ENCODE measurements around the gene MAML3.

The MAML3 gene

DNA sequence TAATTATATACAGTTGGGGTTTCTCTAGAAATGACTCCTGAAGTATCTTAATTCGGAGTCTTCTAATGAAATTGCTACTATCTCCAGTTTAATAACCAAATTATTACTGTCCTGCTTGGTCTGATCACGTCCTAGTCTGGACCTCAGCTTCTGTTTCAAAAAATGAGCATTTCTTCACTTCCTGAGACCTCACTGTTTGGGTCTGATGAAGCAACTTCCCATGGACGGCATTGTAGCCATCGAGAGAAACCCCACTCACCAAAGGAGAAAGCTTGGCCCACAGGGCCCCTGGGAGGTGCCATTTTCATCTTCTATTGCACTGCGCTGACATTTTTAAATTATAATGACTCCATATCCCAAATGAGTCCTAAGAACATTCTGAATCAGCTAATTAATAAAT is 310.3 kb downstream of the MAML3 start:
- DNase-seq (ENCODE audit: low read depth in 3 of 3): no peak

DNA sequence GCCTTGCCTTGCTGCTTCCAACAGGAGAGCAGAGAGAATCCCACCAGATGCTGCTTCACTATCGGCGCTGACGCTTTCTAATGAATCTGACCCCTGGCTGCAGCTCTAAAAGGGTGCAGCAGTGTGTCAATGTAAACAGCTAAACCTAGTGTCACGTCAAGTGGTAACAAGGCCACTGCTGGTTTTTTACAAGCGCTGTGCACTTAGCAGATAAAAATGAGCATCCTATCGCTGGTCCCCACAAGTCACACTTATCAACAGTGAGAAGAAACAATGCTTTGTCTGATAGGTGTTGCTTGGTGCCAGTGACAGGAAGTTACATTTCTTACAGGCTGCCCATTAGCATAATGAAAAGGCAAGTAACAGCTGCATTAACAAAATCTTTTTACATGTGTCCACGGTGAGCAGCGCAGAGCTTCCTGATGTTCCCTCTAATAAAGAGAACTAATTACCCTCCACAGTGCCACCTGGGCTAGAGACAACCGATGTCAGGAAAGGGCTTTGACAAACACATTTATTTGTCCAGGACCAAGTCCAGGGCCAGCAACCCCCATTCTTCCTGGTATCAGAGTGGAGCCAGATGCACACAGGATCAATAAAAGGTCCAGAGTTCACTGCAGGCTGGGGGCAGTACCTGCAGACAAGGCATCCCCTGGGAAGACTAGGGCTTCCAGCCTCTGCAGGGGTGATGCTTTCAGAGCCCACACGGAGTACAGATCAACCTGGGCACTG is 312.4 kb downstream of the MAML3 start:
- DNase-seq (ENCODE audit: low read depth in 3 of 3): no peak

GRCh38 chr4:139840773-139841172 is 313.2 kb downstream of the MAML3 start:
- DNase-seq (ENCODE audit: low read depth in 3 of 3): no peak

GRCh38 chr4:139839403-139840031 is 314.5 kb downstream of the MAML3 start:
- DNase-seq (ENCODE audit: low read depth in 3 of 3): no peak

- no peak for DNase-seq (ENCODE audit: low read depth in 3 of 3)
Measured at GRCh38 chr4:139838811-139839210, 315.2 kb downstream of the MAML3 start.

- DNase-seq (ENCODE audit: low read depth in 3 of 3): no peak
Measured at GRCh38 chr4:139834981-139835391, 319.0 kb downstream of the MAML3 start.

DNA sequence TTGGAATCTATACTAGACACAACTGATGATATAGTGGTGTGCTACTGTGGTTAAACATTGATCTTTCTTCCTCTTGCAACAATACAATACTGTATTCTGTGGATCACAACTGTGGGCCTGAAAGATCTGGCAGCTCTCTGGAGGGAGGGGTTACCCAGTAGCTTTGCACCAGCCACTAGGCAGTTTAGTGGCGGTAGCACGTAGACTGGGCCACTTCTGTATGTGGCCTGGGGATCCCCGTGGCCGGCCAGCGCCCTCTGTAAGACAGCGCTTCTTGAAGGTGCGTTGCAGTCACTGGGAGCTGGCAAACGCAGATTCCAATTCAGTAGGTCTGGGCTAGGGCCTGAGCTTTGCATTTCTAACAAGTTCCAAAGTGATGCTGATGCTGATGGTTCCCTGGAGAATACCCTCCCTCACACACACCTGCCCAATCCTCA is 319.7 kb downstream of the MAML3 start:
- no peak for DNase-seq (ENCODE audit: low read depth in 3 of 3)

DNA sequence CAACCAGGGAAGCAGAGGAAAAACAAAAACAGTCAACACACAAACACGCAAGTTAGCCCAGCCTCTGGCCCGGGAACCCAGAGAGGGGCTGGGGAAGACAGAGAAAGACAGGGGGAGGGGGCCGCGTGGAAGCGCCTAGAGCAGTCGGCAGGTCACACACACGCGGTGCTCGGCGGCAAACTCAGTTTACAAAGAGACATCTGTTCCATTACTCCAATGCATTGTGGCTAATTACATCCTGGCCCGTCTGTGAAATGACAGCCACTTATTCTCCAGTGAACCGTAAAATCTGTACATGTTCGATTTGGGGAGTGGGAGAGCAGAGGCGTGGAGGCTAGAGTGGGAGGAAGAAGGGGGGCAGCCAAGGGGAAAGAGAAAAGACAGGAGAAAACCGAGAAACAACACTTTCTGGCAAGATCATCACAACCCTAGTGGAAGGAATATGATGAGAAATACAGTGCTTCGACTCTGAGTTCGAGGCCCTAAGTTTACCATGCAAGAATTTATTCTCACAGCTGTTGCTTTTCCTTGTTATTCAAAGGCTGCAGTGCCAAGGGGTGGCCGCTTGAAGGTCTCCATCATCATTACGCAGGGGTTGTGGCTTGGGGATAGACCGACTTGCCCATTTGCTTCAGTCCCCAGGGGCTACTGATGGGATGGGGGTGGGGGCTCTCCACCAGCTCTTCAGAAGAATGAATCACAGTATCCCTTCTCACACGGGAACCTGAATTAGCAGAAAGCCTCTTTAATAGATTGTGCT is 320.7 kb downstream of the MAML3 start:
- no peak for DNase-seq (ENCODE audit: low read depth in 3 of 3)

DNA sequence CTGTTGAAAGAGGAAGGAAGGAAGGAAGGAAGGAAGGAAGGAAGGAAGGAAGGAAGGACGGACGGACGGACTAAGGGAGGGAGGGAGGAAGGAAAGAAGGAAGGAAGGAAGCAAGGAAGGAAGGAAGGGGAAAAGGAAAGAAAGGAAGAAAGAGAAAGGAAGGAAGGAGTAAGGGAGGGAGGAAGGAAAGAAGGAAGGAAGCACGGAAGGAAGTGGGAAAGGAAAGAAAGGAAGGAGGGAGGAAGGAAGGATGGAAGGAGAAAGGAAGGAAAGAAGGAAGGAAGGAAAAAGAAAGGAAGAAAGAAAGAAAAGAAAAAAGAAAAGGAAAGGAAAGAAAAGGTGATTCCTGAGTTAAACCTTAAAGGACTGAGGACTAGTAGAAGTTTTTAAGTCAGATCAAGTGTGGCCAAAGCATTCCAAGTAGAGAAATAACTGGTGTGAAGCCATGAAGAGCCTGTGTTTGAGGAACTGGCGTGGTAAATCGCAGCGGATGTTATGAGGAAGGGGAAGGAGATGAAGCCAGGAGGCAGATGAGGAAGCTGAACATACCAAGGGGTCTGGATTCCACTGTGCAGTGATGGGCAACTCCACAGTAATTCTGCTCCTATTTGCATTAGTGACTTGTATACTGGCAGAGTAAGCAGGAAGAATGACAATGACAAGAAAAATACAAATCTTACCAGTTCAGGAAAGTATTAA is 324.9 kb downstream of the MAML3 start:
- DNase-seq (ENCODE audit: low read depth in 3 of 3): no peak

GRCh38 chr4:139826426-139826825 is 327.6 kb downstream of the MAML3 start:
- no peak for DNase-seq (ENCODE audit: low read depth in 3 of 3)

GRCh38 chr4:139825523-139826014 is 328.4 kb downstream of the MAML3 start:
- no peak for DNase-seq (ENCODE audit: low read depth in 3 of 3)

- no peak for DNase-seq (ENCODE audit: low read depth in 3 of 3)
Measured at GRCh38 chr4:139824882-139825522, 329.0 kb downstream of the MAML3 start.

GRCh38 chr4:139823746-139824145 is 330.2 kb downstream of the MAML3 start:
- DNase-seq (ENCODE audit: low read depth in 3 of 3): no peak

DNA sequence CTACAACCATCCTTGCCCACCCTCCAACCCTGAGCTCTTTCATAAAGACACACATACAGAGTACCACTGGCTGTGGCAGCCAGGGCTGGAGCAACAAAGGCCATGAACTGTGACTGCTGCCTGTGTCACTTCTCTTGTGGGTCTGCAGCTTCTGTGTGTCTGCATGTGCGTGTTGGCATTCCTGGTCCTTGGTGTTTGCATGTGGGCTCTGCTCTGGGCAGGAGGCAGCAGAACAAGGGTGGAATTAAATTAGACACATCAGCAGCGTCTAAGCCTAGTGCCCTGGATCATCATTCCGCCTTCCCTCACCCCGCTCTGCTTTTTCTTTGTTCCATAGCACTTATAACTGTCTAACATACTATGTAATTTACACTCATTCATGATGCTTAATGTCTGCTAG is 330.6 kb downstream of the MAML3 start:
- no peak for DNase-seq (ENCODE audit: low read depth in 3 of 3)

DNA sequence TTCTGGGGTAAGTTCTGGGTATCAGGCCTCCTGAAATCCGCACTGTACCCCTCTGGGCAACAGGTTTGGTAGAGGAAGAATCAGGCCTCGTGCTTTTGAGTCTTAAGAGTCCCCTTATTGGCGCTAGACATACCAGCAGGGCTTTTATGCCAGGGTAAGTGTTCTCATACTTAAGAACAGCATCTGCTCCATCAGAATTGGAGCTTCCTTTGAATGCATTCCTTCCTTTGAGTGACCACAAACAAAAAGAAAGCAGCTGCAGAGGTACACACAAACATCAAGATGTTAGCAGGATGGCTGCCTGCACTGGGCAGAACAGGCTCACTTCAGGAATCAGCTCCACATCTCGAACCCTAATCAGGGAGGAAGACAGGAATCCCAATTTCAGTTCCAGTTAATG is 331.6 kb downstream of the MAML3 start:
- DNase-seq (ENCODE audit: low read depth in 3 of 3): no peak

DNA sequence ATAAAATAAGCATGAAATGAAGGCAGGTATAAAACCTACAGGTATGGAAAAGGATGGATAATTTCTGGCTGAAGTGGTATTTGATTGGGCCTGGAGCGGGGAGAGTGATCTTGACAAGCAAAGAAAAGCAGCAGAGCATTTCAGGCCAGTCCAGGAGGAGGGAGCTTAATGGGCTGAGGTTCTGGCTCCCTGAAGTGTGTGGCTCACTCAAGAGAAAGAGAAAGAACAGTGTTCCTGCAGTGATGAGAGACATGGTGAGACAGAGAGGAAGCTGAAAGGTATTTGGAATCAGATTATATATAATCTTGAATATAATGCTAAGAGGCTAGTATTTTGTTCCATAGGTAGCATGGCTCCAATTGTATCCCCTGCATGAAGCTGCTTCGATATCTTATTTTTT is 334.9 kb downstream of the MAML3 start:
- DNase-seq (ENCODE audit: low read depth in 3 of 3): no peak

DNA sequence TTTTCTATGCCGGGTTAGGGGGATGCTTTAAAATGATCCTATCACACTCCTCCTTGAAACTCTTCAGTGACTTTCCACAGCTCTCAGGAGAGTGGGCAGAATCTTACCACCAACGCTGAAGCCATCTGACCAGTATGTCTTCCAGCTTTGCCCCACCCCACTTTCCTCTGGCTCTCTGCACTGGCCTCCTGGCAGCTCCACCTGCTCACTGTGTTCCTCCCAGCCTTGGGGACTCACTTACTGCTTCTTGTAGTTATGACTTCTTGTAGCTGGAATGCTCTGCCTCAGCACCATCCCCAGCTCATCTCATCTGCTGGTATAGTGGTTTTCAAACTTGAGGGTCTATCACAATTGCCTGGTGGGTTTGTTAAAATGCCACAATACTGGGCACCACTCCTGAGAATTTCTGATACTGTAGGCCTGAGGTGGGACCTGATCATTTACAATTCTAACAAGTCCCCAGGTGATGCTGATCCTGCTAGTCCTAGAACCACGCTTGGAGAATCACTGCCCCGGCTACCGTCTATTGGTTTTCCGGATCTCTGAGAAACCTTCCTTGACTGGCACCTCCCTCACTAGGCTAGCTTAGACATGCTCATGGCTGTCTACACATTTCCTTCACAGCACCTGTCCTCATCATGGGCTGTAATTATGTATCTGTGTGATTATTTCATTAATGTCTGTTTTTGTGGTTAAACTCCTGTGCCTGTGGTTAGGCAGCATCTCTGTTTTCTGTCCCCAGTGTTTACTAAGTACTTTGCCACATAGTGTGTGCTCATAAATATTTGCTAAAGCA is 336.1 kb downstream of the MAML3 start:
- no peak for DNase-seq (ENCODE audit: low read depth in 3 of 3)

DNA sequence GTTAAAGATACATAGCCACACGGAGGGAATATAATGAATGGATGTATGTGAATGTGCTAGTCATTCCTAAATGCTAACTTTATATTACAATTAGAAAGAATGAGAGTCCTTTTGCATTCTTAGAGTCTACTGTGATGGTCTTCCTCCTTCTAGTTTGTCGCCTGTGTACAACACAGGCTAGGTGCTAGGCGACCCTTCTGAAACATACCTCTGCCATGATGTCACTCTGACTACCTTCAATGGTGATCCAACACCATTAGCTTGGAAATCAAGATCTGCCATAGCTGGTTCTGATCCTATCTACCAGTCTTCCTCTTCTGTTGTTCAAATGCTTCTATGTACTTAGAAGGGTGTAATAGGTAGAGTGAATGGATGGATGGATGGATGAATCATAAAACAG is 337.1 kb downstream of the MAML3 start:
- no peak for DNase-seq (ENCODE audit: low read depth in 3 of 3)

DNA sequence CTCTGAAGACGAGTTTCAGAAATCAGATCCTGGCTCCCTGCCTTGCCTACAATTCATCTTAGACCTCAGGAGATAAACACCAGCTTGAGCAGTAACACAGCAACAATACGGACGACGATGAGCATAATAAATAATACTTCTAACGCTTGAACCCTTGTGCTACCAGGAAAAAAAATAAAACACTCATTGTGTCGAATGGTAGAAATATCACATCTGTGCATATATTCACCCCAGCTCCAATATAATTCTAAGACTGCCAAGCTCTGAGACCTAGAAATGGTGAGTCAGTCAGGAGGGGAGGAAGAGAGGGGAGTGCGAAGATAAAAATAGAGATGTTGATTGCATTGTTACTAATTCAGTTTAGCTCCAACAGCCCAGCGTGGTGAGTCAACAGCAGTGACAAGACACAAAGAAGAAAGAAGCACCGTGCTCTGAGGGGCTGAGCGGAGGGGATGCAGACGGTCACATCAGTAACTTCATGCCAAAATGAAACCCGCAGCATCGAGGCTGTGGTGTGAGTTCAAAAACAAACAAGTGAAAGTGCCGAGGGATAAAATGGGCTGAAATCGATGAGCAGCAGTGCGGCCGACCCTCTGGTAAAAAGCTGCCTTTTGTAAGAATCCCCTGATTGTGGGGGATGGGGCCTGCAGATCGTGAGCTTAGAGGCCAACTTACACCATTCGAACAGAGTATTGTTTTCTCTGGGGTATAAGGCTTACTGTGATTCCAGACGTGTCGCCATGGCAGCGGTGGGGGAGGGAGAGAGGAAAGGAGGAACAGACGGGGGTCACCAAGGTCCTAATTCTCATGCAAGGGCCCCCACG is 338.0 kb downstream of the MAML3 start:
- no peak for DNase-seq (ENCODE audit: low read depth in 3 of 3)

Data from stimulated activated CD4-positive, alpha-beta T cell treated with anti-CD3 and anti-CD28 coated beads, TNF-alpha, amount 100 ng/mL, for 4 hours (primary cell).